K562 (cell line): ENCODE data around the gene PPP4R1. TPM values are rescaled to one million over a fixed set of nuclear protein-coding genes. Genes with fewer than 3 reads are reported as not detected.

Source experiments
- ATAC-seq: fragments of 200-7000 bp; cut with Tn5 transposase; 3 replicates; pipeline ENCODE4 v1.9.1; 2020; ENCODE audit warnings: moderate library complexity
- BruUV-seq: library from RNA; stranded (reverse); fragments of 400-500 nt; replicated peaks from 2 replicates; lab custom pipeline; 2021; lab: Mats Ljungman, UMichigan
- CTCF ChIA-PET: fragments of 300-600 bp; formaldehyde crosslinking; extraction: SDS; loops from one replicate; lab custom pipeline; 2021; ENCODE audit warnings: low intra/inter-chr PET ratio; lab: Yijun Ruan, JAX
- POLR2A ChIA-PET: fragments of 300-600, 350-650 bp; sonication (Branson Sonifier 250); formaldehyde crosslinking; extraction: SDS; loops from one replicate; lab custom pipeline; 2021; ENCODE audit warnings: antibody characterized with exemption, inconsistent platforms; lab: Yijun Ruan, JAX
- DNase-seq, 4 experiments: peaks; one replicate each; pipeline versions ENCODE4 v3.0.0 to v3.0.0-alpha.2; 2011 to 2018; ENCODE audit warnings: low spot score in 3 of 4, mixed read lengths in 3 of 4; ENCODE audit errors: extremely low read depth in 1 of 4
- FAIRE-seq: peaks from 2 replicates; lab custom pipeline; 2011; peaks lifted over from hg19 to GRCh38; lab: Jason Lieb, UNC
- H2AFZ ChIP-seq: 2 replicates; pipeline ENCODE4 v1.6.0; 2011; ENCODE audit warnings: low read depth, low read length, control low read depth, inconsistent platforms
- H3K27ac ChIP-seq: fragments of 200-600 bp; 3 replicates; pipeline ENCODE4 v1.8.0; 2011; ENCODE audit warnings: low read depth, mild to moderate bottlenecking, control low read depth, inconsistent platforms, low read length, moderate library complexity, mixed read lengths; ENCODE audit errors: extremely low read depth
- H3K27me3 ChIP-seq, 2 experiments: fragments of 300-600 bp in 1 of 2; 2 replicates in 1 of 2; 3 replicates in 1 of 2; pipeline versions ENCODE4 v1.6.0 to v1.8.0; 2011; ENCODE audit warnings: inconsistent platforms in 2 of 2, low read length in 2 of 2, mild to moderate bottlenecking in 1 of 2, mixed read lengths in 1 of 2, moderate library complexity in 1 of 2; ENCODE audit not compliant: control insufficient read depth in 2 of 2, insufficient read depth in 2 of 2
- H3K36me3 ChIP-seq: fragments of 300-600 bp; 3 replicates; pipeline ENCODE4 v1.8.0; 2011; ENCODE audit warnings: mild to moderate bottlenecking, low read length, inconsistent platforms; ENCODE audit not compliant: control insufficient read depth, insufficient read depth
- H3K4me1 ChIP-seq, 2 experiments: fragments of 200-600 bp in 1 of 2; replicated peaks in 1 of 2; 2 replicates in 1 of 2; 3 replicates in 1 of 2; pipeline versions ENCODE4 v1.5.1 to v1.8.0; 2011; ENCODE audit warnings: inconsistent platforms in 2 of 2, low read length in 2 of 2, mild to moderate bottlenecking in 1 of 2, mixed read lengths in 1 of 2, moderate library complexity in 1 of 2; ENCODE audit not compliant: control insufficient read depth in 2 of 2, insufficient read depth in 2 of 2
- H3K4me2 ChIP-seq: 2 replicates; pipeline ENCODE4 v1.6.1; 2011; ENCODE audit warnings: low read length, control low read depth, inconsistent platforms, mixed read lengths; ENCODE audit not compliant: insufficient read depth
- H3K4me3 ChIP-seq: fragments of 200-600 bp; sonication (generic), shearing (Covaris generic); 2 replicates; pipeline ENCODE4 v1.5.1; 2016; ENCODE audit warnings: control low read depth, inconsistent platforms
- H3K79me2 ChIP-seq: fragments of 200-600 bp; 3 replicates; pipeline ENCODE4 v1.8.0; 2011; ENCODE audit warnings: low read length, inconsistent platforms; ENCODE audit not compliant: control insufficient read depth, insufficient read depth
- H3K9ac ChIP-seq, 2 experiments: 2 replicates each; pipeline versions ENCODE4 v1.6.0 to v1.6.1; 2011; ENCODE audit warnings: low read depth in 2 of 2, low read length in 2 of 2, control low read depth in 1 of 2, inconsistent platforms in 1 of 2, mild to moderate bottlenecking in 1 of 2, mixed read lengths in 1 of 2; ENCODE audit not compliant: insufficient read depth in 1 of 2
- H3K9me1 ChIP-seq: one replicate; pipeline ENCODE4 v1.6.0; 2011; ENCODE audit warnings: inconsistent platforms, mild to moderate bottlenecking, low read length, moderate library complexity; ENCODE audit not compliant: control insufficient read depth, insufficient read depth
- H3K9me3 ChIP-seq: replicated peaks from 2 replicates; pipeline ENCODE4 v1.5.1; 2011; ENCODE audit warnings: low read depth, low read length, inconsistent platforms; ENCODE audit not compliant: control insufficient read depth, insufficient read depth
- H4K20me1 ChIP-seq: replicated peaks from 2 replicates; pipeline ENCODE4 v1.6.1; 2011; ENCODE audit warnings: low read length, inconsistent platforms, mixed read lengths; ENCODE audit not compliant: control insufficient read depth, insufficient read depth
- DNMT1 ChIP-seq: fragments of 450-650 bp; IDR thresholded peaks from 2 replicates; pipeline ENCODE4 v1.6.1; 2016; ENCODE audit warnings: antibody characterized with exemption, mild to moderate bottlenecking
- PBX2 ChIP-seq, 2 experiments: IDR thresholded peaks in 1 of 2; conservative IDR thresholded peaks in 1 of 2; 2 replicates each; pipeline ENCODE4 v1.6.1; 2016; ENCODE audit warnings: low read depth in 2 of 2, mild to moderate bottlenecking in 1 of 2, missing compliant biosample characterization in 1 of 2, missing genetic modification characterization in 1 of 2, moderate library complexity in 1 of 2
- POLR2B ChIP-seq: fragments of 450-650 bp; IDR thresholded peaks from 2 replicates; pipeline ENCODE4 v1.6.1; 2018; ENCODE audit warnings: low read depth; ENCODE audit not compliant: partially characterized antibody
- RERE ChIP-seq: sonication (generic); formaldehyde crosslinking; IDR thresholded peaks from 2 replicates; pipeline ENCODE4 v1.8.0; 2023; ENCODE audit warnings: missing genetic modification reagents, mild to moderate bottlenecking, borderline replicate concordance
- TEAD4 ChIP-seq, 2 experiments: sonication (generic) in 1 of 2; formaldehyde crosslinking in 1 of 2; IDR thresholded peaks; 2 replicates each; pipeline versions ENCODE4 v1.6.1 to v1.8.0; 2012 to 2022; ENCODE audit warnings: borderline replicate concordance in 1 of 2, inconsistent platforms in 1 of 2, low read length in 1 of 2, mild to moderate bottlenecking in 1 of 2, missing genetic modification reagents in 1 of 2
- ZNF609 ChIP-seq: sonication (generic); formaldehyde crosslinking; IDR thresholded peaks from 2 replicates; pipeline ENCODE4 v1.8.1; 2023; ENCODE audit warnings: missing genetic modification reagents, mild to moderate bottlenecking, borderline replicate concordance
- WGBS: fragments of 100-300 bp; shearing (Covaris generic); methylation state at CpG from one replicate; pipeline ENCODE4 v1.1.6; 2016; ENCODE audit warnings: low coverage, mixed read lengths; ENCODE audit not compliant: insufficient coverage; ENCODE audit errors: missing lambda C conversion rate; 5-methylcytosine and 5-hydroxymethylcytosine counted together
- in situ Hi-C: fragments of 300-500 bp; cut with MboI; formaldehyde crosslinking; loops from 4 replicates; pipeline ENCODE4 v1.15.0; 2018; ENCODE audit warnings: inconsistent platforms, mixed read lengths
- intact Hi-C: fragments of 100-400 bp; cut with micrococcal nuclease; formaldehyde crosslinking; loops from 2 replicates; pipeline ENCODE4 v1.14.2; 2022
- polyA plus RNA-seq, 8 experiments: library from polyadenylated mRNA; depleted of rRNA in 4 of 8; stranded (reverse) in 5 of 8; unstranded in 3 of 8; fragments of >200 nt; fragmentation: Nextera tagmentation in 2 of 8; fragmentation: Illumina TruSeq in 1 of 8; extraction: Ambion mirVana in 2 of 8; extraction: Trizol in 1 of 8; gene quantifications; 2 replicates each; pipeline versions ENCODE4 v1.2.1 to v1.2.3, GENCODE V29; 2011 to 2014; ENCODE audit warnings: inconsistent platforms in 1 of 8, missing spikeins in 1 of 8
- total RNA-seq, 7 experiments: library from RNA; depleted of rRNA in 6 of 7; stranded (reverse); fragments of >200 nt in 6 of 7; fragmentation: Illumina TruSeq in 2 of 7; extraction: Trizol in 2 of 7; gene quantifications; 2 replicates each; pipeline versions ENCODE4 v1.2.1 to v1.2.3, GENCODE V29; 2011 to 2021; ENCODE audit warnings: low replicate concordance in 1 of 7

Gene PPP4R1
- total and polyA plus RNA-seq, 9 of the 15 experiments (the other 6 are each of a cell fraction or from before 2014, with no cell fraction given): 23.5 to 136 (median 84.5) TPM

- TF ChIP-seq RERE (CRISPR knock-in tag) (no peak), TEAD4 (IDR thresholded peaks at IDR 0.05; ENCODE audit: low read length) (no peak), TEAD4 (CRISPR knock-in tag; IDR thresholded peaks at IDR 0.05; ENCODE audit: borderline replicate concordance) (no peak), POLR2B (no peak)
These were observed 51.8 kb downstream of the PPP4R1 start (continued) for GRCh38 chr18:9562584-9562983.

GRCh38 chr18:9561759-9562158, 52.6 kb downstream of the PPP4R1 start:
- Histone ChIP-seq H3K4me2 (no peak overlapping the region), H3K9me3 (no peaks in the 10 kb centered on the region), H3K4me1 (no peaks in the 10 kb centered on the region), H3K27ac (no peak overlapping the region), H3K4me3 (no peak overlapping the region), H3K36me3 (peaks cover 86% of the 10 kb centered on the region), H2AFZ (no peak overlapping the region), H3K9me1 (no peaks in the 10 kb centered on the region), H3K9ac (no peak overlapping the region), H3K27me3 (no peaks in the 10 kb centered on the region), H4K20me1 (no peaks in the 10 kb centered on the region), H3K79me2 (no peaks in the 10 kb centered on the region)
- WGBS: 98% methylated on average over 2 of the region's 2 CpGs
- no peak for ATAC-seq
- in situ Hi-C loops: no loop called here
- CTCF ChIA-PET: no interaction called here
- no peak for FAIRE-seq
- no peak for DNase-seq
- intact Hi-C loops: no loop called here
- POLR2A ChIA-PET: interaction anchor here (1.2 to 2.3 kb wide), 2 partner anchors 9 to 17 kb away, joined by 3 to 6 read pairs; no protein-coding TSS in a partner anchor
- BruUV-seq: no TSS peak
- TF ChIP-seq PBX2 (CRISPR knock-in tag; IDR thresholded peaks at IDR 0.05; ENCODE audit: low read depth) (no peak), PBX2 (tag; conservative IDR thresholded peaks at IDR 0.05; ENCODE audit: low read depth) (no peak), ZNF609 (CRISPR knock-in tag) (no peak), DNMT1 (no peak)
